ENCODE measurements around the gene CRIP1.

CRIP1 gene

GRCh38 chr14:105450864-105451720 lies 35.6 kb upstream of the CRIP1 start:
- DNase-seq (ENCODE audit: low spot score), result no peak

GRCh38 chr14:105452963-105453362 lies 33.7 kb upstream of the CRIP1 start:
- DNase-seq (ENCODE audit: low spot score), result no peak

GRCh38 chr14:105453847-105454246 lies 32.8 kb upstream of the CRIP1 start:
- no peak for DNase-seq (ENCODE audit: low spot score)

- DNase-seq (ENCODE audit: low spot score), result no peak
Observed at GRCh38 chr14:105455086-105455640, 31.5 kb upstream of the CRIP1 start.

GRCh38 chr14:105455766-105456660 lies 30.7 kb upstream of the CRIP1 start:
- DNase-seq (ENCODE audit: low spot score), result no peak

DNA sequence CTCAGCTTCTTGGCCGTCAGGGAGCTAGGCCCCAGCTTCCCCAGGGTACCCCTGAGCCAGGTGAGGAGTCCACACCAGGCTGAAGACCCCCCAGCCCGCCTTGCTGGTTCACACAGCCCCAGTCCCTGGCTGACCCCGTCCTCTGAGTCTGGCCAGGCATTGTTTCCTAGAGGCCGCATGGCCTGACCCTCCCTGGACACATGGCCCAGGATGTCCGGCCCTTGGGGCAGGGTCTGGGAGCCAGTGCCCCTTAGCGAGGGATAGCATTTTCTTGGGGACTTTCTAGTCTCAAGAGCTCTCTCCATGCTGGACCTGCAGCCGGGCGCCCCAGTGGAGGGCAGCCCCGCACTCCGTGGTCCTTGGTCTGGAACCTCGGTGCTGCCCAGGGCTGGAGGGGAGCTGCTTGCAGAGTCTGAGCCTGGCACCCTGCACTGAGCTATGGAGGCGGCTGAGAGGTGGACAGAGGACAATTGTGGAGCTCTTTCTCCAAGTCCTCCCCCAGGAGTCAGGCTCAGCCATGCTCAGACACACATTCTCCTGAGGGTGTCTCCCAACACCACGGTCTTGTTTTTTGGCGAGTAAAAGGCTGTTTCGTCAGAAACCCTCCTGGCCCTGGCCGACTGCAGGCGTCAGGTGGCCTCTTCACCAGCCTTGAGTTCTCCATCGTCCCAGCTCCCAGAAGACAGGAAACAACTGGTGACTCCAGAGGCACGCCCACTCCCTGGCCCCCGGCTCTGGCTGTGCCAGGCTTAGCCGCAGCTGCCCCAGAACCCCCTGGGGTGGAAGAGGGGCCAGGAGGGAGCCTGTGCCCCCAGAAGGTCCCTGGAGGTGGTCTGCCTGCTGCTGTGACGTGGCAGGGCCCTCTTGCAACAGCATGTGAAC lies 29.7 kb upstream of the CRIP1 start:
- DNase-seq (ENCODE audit: low spot score), result no peak

DNA sequence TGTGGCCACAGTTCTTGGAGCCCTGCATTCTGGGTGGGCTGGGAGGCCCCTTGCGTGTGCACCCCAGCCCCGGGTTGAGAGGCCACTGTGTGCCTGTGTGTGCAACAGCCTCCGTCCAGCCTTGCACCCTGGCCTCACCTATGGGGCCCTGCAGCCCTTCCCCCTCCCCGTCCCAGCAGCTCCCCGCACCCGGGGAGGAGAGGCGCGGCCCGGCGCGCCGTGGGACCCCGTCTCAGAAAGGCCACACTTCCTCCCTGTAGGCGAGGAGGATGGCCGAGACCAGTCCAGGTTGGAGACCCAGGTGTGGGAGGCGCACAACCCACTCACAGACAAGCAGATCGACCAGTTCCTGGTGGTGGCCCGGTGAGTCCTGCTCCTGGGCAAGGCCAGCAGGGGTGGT lies 28.7 kb upstream of the CRIP1 start:
- no peak for DNase-seq (ENCODE audit: low spot score)

- no peak for DNase-seq (ENCODE audit: low spot score)
Observed at GRCh38 chr14:105458571-105458970, 28.1 kb upstream of the CRIP1 start.

GRCh38 chr14:105460116-105460515 lies 26.6 kb upstream of the CRIP1 start:
- no peak for DNase-seq (ENCODE audit: low spot score)

- no peak for DNase-seq (ENCODE audit: low spot score)
Observed at GRCh38 chr14:105460616-105461015, 26.1 kb upstream of the CRIP1 start.

GRCh38 chr14:105461903-105462302 lies 24.8 kb upstream of the CRIP1 start:
- DNase-seq (ENCODE audit: low spot score), result no peak

DNA sequence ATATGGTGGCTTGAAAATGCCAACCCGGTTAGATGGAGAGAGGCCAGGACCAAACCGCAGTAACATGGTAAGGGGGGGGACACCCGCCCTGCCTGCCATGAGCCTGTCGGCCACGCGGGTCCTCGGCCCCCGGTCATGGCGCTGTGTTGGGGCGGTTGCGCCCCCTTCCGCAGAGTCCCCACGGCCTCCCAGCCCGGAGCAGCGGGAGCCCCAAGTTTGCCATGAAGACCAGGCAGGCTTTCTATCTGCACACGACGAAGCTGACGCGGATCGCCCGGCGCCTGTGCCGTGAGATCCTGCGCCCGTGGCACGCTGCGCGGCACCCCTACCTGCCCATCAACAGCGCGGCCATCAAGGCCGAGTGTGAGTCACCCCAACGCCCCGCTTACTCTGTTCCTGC lies 22.2 kb upstream of the CRIP1 start:
- no peak for DNase-seq (ENCODE audit: low spot score)

DNA sequence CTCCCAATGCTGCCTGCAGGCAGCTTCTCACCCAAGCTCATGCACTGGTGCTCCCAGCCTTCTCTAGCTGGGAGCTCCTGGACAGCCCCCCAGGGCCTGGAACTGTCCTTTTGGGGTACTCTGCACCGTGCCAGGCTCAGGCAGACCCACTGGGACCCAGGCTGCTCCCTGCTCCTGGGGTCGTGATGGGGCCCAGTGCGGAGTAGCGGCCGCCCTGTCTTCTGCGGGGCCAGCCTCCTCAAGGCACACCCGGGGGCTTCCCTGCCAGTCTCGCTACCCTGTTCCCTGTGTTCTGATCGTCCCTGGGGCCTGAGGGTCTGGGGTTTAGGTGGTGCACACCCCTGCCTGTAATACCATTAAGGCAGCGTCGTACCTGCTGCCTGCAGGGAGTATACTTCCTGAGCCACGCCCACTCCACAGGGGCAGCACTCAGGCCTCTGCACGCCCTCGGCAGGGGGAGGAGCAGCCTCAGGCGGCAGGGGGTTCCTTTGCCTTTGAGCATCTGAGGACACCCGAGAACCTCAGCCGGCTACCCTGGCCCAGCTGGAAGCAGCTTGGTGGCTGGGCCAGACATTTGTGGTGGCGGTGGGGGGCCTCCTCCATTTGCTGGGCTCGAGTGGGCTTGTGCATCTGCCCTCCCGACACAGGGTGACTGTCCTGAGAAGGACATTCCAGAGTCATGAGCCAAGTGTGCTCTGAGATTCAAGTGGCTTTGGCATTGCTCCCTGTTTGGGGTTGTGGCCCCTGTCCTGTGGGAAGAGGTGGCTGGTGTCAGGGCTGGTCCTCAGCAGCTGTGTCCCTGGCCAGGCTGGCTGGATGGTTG lies 21.3 kb upstream of the CRIP1 start:
- DNase-seq (ENCODE audit: low spot score), result no peak

GRCh38 chr14:105466531-105467248 lies 20.0 kb upstream of the CRIP1 start:
- DNase-seq (ENCODE audit: low spot score), result no peak

DNA sequence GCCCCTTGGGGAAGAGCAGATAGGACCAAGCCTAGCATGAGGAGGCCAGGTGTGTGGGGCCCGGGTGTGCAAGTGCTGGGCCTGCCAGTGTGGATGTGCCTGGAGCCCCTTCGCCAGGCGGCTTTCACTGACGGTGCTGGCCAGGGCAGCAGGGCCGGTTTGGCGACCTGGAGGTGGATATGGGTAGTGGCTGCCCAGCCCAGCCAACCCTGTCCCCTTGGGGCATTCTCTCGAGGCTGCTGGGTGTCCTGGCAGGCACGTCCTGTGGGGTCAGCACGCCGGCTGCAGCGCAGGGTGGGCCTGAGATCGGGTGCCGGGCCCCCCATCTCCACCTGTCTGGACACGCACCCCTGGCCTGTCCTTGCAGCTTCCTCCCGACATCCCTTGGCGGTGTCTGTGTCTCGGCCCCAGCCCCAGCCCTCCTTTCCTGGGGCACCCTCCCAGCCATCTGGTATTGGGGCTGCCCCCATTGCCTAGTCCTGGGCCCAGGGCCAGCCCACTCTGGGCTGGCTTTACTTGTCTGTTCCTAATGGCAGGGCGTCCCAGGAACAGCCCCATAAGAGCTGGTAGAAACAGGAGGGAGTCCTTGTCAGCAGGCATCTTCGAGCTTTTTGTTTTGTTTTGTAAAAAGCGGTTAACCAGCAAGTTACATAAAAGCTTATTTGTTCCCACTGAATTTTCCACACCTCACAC lies 19.3 kb upstream of the CRIP1 start:
- DNase-seq (ENCODE audit: low spot score), result no peak

- DNase-seq (ENCODE audit: low spot score), result no peak
Observed at GRCh38 chr14:105467942-105468471, 18.7 kb upstream of the CRIP1 start.

DNA sequence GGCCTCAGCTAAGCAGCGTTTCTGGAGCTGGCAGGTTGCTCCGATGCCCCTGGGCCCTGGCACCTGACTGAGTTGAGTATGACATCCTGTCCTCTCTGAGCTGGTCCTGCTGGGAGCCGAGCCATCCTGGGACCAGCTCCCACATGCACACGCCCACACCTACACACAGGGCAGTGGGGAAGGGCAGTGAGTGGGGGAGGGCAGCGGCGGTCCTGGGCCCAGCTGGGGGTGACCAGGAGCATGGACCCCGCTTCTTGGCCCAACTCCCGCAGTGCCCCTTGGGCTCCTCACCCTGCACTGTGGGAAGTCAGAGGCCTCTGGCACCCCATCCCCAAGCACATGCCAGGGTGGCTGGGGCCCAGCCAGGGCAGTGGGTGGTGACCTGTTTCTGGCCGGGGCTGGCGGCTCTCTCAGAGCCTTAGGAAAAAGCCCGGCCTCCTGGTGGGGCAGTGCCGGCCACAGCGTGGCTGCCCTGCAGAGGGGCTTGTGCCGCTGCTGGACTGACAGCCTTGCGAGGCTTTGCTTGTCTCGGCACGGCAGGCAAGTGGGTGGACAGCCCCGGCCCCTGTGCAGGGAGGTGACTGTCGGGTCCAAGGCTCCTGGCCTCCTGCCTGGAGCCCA lies 18.0 kb upstream of the CRIP1 start:
- no peak for DNase-seq (ENCODE audit: low spot score)

DNA sequence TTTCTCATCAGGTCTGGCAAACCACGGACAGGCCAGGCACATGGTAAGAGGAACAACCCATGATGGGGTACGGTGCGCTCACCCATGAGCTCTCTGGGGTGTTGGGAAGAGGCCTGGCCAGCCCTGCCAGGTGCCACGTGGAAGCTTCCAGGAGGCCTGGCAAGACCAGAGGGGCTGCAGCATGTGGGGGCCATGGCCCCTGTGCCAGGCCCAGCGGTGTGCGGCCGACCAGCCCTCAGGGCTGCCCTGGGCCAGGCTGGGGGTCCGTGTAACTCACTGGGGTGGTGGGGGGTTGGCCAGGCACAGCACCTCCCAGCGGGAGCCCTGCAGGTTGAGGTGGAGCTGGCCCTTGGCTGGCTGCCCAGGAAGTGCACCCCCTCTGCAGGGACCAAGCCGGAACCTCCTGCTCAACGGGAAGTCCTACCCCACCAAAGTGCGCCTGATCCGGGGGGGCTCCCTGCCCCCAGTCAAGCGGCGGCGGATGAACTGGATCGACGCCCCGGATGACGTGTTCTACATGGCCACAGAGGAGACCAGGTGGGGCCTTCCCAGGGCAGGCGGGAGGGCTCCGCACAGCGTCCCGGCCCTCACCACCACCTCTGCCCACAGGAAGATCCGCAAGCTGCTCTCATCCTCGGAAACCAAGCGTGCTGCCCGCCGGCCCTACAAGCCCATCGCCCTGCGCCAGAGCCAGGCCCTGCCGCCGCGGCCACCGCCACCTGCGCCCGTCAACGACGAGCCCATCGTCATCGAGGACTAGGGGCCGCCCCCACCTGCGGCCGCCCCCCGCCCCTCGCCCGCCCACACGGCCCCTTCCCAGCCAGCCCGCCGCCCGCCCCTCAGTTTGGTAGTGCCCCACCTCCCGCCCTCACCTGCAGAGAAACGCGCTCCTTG lies 17.0 kb upstream of the CRIP1 start:
- DNase-seq (ENCODE audit: low spot score), result no peak
